Ureter (tissue), 1 donor: Measurements from ENCODE around the gene IFNA8. TPM values are rescaled to one million over a fixed set of nuclear protein-coding genes. Genes with fewer than 3 reads are reported as not detected.
A peak's percentile ranks its signal among the peaks of the same experiment; 100 is the strongest.
"Not testable (repeated sequence)": the region's sequence is repeated elsewhere in the genome, so short reads cannot be mapped to it uniquely, and the experiment has no call there.

Experiments used
- DNase-seq: peaks from one replicate; pipeline ENCODE4 v3.0.0-alpha.2; 2020; ENCODE audit warnings: low spot score
- total RNA-seq: library from RNA; stranded (reverse); gene quantifications from one replicate; pipeline ENCODE4 v1.2.4, GENCODE V29; 2023
- donor health status: DM: yes; HTN: yes; CAD: no.

The IFNA8 gene
- total RNA-seq, 1 donor from 2014 or later, result not detected

DNA sequence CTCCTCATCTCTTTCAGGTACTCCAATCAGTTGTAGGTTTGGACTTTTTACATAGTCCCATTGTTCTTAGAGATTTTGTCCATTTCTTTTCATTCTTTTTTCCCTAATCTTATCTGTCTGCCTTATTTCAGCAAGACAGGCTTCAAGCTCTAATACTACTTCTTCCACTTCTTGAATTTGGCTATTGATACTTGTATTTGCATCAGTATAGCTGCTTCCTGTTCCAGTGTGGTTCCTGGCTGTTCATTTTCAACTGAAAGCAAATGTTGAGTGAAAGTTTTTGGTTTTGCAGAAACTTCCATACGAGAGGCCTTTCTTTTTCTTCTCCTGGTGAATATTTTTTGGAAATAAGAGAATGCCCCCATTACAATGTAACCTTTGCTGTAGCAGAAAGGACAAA is 19.3 kb downstream of the IFNA8 start:
- no peak for DNase-seq

DNA sequence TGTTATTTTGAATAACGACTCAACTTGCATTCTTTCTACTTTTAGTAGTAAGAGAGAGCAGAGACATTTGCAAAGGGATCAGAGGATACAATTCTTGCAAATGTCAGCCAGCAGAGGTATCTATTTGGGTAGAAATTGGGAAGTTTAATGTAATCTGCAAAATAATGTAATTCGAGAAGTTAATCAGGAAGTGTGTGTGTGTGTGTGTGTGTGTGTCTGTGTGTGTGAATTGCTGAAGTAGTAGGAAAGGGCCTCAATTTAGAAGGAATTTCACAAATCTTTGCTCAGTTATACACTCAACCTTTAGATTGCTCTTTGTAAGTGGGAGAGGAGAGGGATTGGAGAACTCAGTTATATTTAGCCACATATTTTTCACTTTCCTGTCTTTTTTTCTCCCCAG is 20.3 kb downstream of the IFNA8 start:
- no peak for DNase-seq

DNA sequence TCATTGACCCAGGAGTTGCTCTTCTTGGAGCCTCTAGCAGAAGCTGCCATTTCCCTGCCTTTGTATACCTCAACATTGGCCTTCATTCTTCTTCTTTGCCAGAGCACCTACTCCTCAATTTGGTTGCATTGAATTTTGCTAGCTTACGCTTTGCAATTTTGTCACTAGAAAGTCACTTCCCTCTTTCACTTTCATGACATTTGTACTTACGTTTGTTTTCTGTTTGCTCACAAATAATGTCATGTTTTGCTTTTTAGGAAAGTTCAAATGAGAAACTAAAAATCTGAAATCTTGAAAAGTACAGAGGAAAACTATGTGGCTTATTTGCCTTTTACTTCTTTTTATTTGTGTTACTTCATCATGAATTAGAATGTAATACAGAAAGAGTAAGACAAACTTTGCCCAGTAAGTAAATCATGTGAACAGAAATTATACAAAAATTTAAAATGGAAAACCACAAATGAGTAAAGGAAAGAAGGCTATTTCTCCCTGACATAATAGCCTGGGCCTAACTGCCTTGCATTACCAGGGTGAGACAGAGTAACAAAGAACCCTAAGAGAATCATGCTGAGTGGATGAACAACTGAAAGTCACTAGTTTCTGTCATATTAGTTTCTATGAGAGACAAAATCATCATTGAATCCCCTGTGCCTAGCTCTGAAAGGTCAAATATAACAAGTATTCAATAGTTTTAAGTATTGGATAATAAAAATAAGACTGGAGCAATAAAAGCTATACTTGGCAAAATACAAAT is 23.9 kb downstream of the IFNA8 start:
- no peak for DNase-seq

DNA sequence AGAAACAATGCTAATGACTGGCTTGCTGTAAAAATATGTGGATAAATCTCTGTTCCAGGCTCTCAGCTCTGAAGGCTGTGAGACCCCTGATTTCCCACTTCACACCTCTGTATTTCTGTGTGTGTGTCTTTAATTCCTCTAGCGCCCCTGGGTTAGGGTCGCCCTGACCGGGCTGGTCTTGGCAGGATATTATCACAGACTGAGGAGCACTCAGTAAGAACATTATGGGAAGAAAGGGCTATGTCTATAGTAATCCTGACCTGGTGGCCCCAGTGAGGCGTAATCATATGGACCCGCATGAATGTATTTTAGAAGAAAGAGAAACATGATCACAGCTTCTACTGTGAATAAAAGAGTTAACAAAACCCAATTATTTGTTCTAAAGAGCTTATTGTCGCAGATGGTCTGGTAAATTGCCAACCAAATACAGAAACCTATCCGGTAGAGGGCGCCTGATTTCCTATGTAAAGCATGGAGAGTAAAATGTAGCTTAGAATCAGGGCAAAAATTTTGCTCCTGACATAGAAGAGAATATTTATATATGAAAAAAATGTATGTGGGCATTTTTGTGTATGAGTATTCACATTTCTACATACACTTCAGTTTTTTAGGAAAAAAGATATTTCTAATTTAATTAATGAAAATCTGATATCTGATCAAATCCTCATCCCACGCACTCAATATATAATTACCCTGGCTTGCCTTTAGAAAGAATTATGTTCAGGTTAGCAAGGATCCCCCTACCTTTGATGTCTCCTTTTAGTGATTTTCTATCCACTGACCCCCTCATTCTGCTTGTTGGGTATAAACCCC is 25.5 kb downstream of the IFNA8 start:
- DNase-seq, result peak; percentile 50

DNA sequence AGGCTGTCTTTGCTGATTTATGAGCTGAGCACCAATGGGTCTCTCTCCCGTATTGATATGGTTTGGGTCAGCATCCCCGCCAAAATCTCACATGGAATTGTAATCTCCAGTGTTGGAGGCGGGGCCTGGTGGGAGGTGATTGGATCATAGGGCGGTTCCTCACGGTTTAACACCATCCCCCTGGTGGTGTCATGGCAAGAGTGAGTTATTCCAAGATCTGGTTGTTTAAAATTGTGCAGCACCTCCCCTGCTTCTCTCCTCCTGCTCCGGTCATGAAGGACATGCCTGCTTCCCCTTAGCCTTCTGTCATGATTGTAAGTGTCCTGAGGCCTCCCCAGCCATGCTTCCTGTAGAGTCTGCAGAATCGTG is 26.1 kb downstream of the IFNA8 start:
- DNase-seq, result not testable (repeated sequence)

DNA sequence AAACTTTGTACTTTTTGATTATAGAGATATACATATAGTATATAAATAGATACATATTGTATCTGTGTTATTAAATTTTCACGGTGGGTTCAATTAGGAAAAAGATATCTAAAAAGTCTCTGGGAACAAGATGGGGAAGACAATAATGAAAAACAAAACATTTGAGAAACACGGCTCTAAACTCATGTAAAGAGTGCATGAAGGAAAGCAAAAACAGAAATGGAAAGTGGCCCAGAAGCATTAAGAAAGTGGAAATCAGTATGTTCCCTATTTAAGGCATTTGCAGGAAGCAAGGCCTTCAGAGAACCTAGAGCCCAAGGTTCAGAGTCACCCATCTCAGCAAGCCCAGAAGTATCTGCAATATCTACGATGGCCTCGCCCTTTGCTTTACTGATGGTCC is 31.2 kb downstream of the IFNA8 start, which contains the start of gene IFNA1:
IFNA1 (plus strand) TSS at position 301 of the 400 bp plus-strand sequence; CDS start at position 370, 69 bp downstream.
- DNase-seq, result no peak

DNA sequence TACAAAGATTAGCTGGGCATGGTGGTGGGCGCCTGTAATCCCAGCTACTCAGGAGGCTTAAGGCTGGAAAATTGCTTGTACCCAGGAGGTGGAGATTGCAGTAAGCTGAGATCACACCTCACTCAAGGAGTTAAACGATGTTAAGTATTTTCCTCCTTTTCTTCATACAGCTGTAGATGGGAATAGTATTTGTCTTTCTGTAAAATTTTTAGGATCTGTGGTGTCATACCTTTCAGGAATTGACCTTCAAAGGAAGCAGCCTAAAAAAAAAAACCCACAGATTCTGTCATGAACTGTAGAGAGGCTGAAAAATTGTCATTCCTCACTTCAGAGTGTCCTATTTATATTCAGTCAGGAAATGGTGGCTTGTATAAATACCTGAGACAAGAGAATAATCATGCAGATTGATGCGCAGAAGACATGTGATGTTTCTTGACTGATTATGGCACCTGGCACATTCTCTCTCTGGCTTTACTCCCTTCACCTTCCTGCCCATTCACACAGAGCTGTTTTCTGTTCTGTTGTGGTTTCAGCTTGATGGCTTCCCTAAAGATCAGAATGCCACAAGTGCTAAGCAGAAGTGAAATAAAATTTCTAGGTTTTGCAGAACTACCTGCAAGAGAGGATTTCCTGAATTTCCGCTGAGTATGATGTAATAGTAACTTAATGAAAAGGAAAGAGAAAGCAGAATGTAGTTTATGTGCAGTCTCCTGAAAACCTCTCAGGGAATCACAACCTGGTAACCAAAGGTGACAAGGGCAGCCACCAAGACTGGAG is 35.1 kb downstream of the IFNA8 start:
- DNase-seq, result no peak

DNA sequence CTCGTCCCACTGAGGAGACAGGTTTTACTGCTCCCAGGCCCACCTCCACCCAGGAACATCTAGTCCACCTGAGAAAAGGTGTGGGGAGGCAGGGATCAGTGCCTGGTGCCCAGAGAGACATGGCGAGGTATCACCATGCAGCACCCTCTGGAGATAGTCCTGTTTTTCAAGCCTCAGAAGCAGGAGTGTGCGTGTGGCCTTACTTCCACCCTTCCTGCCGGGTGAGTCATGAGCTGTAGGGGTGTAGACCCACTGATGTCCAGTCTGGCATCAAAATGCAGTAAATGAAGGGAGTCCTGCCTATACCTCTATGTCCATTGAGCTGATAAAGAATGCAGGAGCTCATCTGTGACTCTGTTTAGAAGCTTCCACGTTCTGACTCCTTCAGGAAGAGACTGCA is 40.4 kb downstream of the IFNA8 start:
- not testable (repeated sequence) for DNase-seq

DNA sequence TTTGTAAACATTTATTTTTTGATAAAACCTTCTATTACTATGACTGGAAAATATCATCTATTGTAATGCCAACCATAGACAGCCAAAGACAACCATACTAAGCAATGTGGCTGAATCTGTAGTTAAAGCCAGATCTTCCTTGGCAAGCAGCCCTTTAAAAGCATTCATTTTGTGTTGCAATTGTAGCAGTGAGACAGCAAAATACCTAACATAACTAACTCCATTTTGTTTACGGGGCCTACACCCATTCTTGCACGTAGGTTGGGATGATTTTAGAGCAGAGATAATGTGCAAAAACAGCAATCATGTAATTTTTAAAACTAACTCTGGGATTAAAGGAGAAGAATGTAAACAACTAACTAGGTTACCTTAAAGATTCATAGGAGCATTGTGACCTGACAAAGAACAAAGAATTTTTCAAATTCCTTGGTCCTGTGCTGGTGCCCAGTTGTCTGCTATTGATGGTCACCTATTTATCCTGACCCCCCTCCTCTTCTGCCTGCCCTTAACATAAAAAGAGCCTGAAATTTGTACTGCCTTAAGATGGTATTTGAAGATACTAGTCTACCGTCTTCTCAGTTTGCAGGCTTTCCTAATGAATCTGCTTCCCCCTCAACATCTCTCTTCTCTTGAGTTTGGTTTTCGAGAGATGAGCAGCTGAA is 41.9 kb downstream of the IFNA8 start:
- DNase-seq, result no peak

DNA sequence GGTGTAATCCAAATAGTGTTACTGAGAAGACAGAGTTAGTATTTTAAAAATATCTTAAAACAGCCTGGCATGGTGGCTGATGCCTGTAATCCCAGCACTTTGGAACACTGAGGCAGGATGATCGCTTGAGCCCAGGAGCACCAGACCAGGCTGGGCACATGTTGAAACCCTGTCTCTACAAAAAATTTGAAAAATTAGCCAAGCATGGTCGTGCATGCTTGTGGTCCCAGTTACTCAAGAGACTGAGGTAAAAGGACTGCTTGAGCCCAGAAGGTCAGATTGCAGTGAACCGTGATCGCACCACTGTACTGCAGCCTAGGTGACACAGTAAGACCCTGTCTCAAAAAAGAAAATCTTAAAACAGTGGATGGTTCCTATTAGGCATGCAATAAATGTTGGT is 43.8 kb downstream of the IFNA8 start:
- no peak for DNase-seq

DNA sequence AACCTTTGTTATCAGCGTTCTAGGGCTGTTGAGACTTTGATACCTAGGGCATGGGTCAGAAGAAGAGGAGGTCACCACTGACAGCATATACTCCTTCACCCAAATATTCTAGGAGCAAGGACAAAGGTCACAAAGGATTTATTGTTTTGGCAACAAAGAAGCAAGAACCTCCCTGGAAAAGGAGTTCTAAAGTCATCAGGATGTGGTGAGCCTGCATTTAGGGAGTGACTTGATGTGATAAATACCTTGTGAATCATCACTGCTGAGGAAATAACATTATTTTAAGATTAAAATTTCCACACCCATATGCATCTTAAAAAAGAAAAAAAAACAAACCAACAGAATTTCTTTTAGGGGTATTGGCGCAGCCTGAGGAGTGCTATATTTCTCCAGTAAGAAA is 45.2 kb downstream of the IFNA8 start:
- DNase-seq, result no peak

DNA sequence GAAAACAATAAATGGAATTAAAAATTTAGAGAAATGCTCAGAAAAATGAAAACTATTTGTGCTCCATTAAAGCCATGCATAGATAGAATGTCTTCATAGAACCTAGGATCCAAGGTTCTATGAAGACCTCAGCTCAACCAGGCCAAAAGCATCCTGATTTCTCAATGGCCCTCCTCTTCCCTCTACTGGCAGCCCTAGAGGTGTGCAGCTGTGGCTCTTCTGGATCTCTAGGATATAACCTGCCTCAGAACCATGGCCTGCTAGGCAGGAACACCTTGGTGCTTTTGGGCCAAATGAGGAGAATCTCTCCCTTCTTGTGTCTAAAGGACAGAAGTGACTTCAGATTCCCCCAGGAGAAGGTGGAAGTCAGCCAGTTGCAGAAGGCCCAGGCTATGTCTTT is 46.4 kb downstream of the IFNA8 start:
- no peak for DNase-seq

Other genes starting within 250 kb of the IFNA8 start
- gene IFNA21, start 242.5 kb upstream of the IFNA8 start, total RNA-seq, result not detected
- not detected for gene IFNA4, start 221.5 kb upstream of the IFNA8 start, total RNA-seq
- gene IFNA7, start 206.9 kb upstream of the IFNA8 start, total RNA-seq, result not detected
- not detected for gene IFNA10, start 202.0 kb upstream of the IFNA8 start, total RNA-seq
- gene IFNA16, start 191.8 kb upstream of the IFNA8 start, total RNA-seq, result not detected
- not detected for gene IFNA17, start 180.9 kb upstream of the IFNA8 start, total RNA-seq
- not detected for gene IFNA14, start 169.1 kb upstream of the IFNA8 start, total RNA-seq
- not detected for gene IFNA5, start 103.8 kb upstream of the IFNA8 start, total RNA-seq
- 27.8 TPM for gene KLHL9, start 73.7 kb upstream of the IFNA8 start, total RNA-seq
- not detected for gene IFNA6, start 58.2 kb upstream of the IFNA8 start, total RNA-seq
- gene IFNA13, start 41.1 kb upstream of the IFNA8 start, total RNA-seq, result not detected
- gene IFNA2, start 23.7 kb upstream of the IFNA8 start, total RNA-seq, result not detected
- gene IFNA1, start 31.3 kb downstream of the IFNA8 start, total RNA-seq, result not detected
- 5.4 TPM for gene IFNE, start 73.2 kb downstream of the IFNA8 start, total RNA-seq